BLaER1 (cell line): Measurements from ENCODE around the gene LDAF1.
A peak's percentile ranks its signal among the peaks of the same experiment; 100 is the strongest.
"Not testable (repeated sequence)": the region's sequence is repeated elsewhere in the genome, so short reads cannot be mapped to it uniquely, and the experiment has no call there.

Experiments used
- H3K27ac ChIP-seq: shearing (Covaris generic); formaldehyde crosslinking; 2 replicates; pipeline ENCODE4 v1.8.1; 2022
- H3K27me3 ChIP-seq: shearing (Covaris generic); formaldehyde crosslinking; 2 replicates; pipeline ENCODE4 v1.8.1; 2022
- H3K36me3 ChIP-seq: shearing (Covaris generic); formaldehyde crosslinking; 2 replicates; pipeline ENCODE4 v1.8.1; 2022
- H3K4me1 ChIP-seq: shearing (Covaris generic); formaldehyde crosslinking; 2 replicates; pipeline ENCODE4 v1.8.1; 2022
- H3K4me2 ChIP-seq: shearing (Covaris generic); formaldehyde crosslinking; 2 replicates; pipeline ENCODE4 v1.8.1; 2022
- H3K4me3 ChIP-seq: shearing (Covaris generic); formaldehyde crosslinking; 2 replicates; pipeline ENCODE4 v1.8.1; 2022
- H3K9ac ChIP-seq: shearing (Covaris generic); formaldehyde crosslinking; 2 replicates; pipeline ENCODE4 v1.8.1; 2022
- H3K9me3 ChIP-seq: shearing (Covaris generic); formaldehyde crosslinking; 2 replicates; pipeline ENCODE4 v1.8.1; 2022
- H4K20me1 ChIP-seq: shearing (Covaris generic); formaldehyde crosslinking; 2 replicates; pipeline ENCODE4 v1.8.1; 2022
- Cebpa-rat ChIP-seq: shearing (Covaris generic); IDR thresholded peaks from 2 replicates; pipeline ENCODE4 v1.8.1; 2022

LDAF1 gene

DNA sequence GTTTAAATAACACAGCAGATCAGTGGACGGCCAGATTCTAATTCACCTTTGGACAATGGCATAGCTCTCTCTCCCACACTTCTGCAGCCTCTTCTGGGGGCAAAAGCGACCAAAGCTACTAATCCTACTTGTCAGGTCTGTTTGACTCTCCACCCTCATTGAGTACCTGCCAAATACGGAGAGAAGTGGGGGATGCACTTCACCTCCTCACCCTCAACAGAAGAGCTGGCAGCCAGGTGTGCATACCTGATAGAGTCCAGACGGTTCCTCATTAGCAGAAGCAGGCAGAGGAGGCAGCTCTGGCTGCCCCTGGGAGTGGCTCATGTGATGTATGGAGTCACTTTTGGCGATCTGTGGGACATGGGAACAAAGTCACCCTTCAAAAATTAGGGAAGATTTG lies 12.7 kb upstream of the LDAF1 start:
- H3K4me2 ChIP-seq = no peak overlapping the region
- 0 out of 2 replicates have a peak, but pooled peaks cover 12% of the 10 kb centered on the region for H3K9me3 ChIP-seq
- H3K27me3 ChIP-seq = no peaks in the 10 kb centered on the region
- no peak overlapping the region for H3K4me3 ChIP-seq
- no peak overlapping the region for H3K27ac ChIP-seq
- H4K20me1 ChIP-seq = no peaks in the 10 kb centered on the region
- no peak for TF ChIP-seq Cebpa-rat
- no peaks in the 10 kb centered on the region for H3K36me3 ChIP-seq
- H3K9ac ChIP-seq = no peak overlapping the region
- peaks cover 6% of the 10 kb centered on the region; the same call in 1 of the 2 replicates for H3K4me1 ChIP-seq

DNA sequence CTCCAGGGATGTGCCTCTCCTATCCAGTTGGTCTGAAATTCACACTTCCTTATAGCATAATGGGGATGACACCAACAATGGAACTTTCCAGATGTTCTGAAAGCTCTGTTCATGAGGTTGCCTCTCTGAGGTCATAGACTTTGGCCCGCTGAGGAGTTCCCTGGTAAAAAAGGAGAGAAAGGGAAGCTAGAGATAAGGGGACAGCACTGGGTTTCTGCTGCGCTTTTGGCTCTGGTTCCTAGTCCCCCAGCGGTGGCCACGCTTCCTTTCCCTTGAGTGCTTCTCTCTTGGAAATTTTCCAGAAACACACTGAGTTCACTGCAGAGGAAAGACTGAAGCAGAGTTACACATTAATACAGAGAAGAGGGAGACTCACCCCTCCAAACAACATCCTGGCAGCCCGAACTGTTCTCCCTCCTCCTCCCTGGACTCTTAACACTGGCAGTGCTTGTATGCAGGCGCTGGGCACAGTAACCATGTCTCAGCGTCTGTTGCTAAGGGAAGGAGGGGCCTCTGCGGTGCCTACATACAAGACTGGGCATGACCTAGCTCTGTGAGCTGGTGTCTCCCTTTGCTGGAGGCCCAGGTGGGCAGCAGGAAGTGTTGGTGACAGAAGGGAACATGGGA lies 8.0 kb upstream of the LDAF1 start, which contains the start of gene DNAH3:
Gene DNAH3 (minus strand): TSS at position 472 of the 627 bp plus-strand sequence. CDS start 527 bp downstream, outside the sequence.
- no peak within 1 kb of the TSS for H3K4me3 ChIP-seq
- H3K9me3 ChIP-seq = no peaks in the 10 kb centered on the region
- H4K20me1 ChIP-seq = no peaks in the 10 kb centered on the region
- TF ChIP-seq Cebpa-rat = no peak
- H3K27me3 ChIP-seq = no peaks in the 10 kb centered on the region
- no peak within 1 kb of the TSS; the same call in 1 of the 2 replicates for H3K4me2 ChIP-seq
- H3K27ac ChIP-seq = no peak within 1 kb of the TSS
- peaks cover 6% of the 10 kb centered on the region; the same call in 1 of the 2 replicates for H3K4me1 ChIP-seq
- no peak within 1 kb of the TSS for H3K9ac ChIP-seq
- no peaks in the 10 kb centered on the region for H3K36me3 ChIP-seq

DNA sequence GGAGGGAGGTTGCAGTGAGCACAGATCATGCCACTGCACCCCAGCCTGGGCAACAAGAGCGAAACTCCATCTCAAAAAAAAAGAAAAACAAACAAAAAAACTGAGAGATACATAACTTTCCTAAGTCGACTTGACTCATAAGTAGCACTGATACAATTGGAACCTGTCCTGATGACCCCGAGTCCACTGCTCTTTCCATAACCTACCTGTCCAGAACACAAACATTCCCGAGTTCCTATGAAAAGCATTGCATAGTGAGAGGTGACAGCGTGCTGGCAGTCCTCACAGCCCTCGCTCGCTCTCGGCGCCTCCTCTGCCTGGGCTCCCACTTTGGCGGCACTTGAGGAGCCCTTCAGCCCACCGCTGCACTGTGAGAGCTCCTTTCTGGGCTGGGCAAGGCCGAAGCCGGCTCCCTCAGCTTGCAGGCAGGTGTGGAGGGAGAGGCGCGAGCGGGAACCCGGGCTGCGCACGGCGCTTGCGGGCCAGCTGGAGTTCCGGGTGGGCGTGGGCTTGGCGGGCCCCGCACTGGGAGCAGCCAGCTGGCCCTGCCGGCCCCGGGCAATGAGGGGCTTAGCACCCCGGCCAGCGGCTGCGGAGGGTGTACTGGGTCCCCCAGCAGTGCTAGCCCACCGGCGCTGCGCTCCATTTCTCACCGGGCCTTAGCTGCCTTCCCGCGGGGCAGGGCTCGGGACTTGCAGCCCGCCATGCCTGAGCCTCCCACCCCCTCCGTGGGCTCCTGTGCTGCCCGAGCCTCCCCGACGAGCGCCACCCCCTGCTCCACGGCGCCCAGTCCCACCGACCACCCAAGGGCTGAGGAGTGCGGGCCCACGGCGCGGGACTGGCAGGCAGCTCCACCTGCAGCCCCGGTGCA lies 6.1 kb upstream of the LDAF1 start:
- not testable (repeated sequence) for H3K4me2 ChIP-seq, H3K9me3 ChIP-seq, H4K20me1 ChIP-seq, H3K36me3 ChIP-seq, H3K27me3 ChIP-seq, H3K4me3 ChIP-seq, H3K27ac ChIP-seq, H3K4me1 ChIP-seq, H3K9ac ChIP-seq

DNA sequence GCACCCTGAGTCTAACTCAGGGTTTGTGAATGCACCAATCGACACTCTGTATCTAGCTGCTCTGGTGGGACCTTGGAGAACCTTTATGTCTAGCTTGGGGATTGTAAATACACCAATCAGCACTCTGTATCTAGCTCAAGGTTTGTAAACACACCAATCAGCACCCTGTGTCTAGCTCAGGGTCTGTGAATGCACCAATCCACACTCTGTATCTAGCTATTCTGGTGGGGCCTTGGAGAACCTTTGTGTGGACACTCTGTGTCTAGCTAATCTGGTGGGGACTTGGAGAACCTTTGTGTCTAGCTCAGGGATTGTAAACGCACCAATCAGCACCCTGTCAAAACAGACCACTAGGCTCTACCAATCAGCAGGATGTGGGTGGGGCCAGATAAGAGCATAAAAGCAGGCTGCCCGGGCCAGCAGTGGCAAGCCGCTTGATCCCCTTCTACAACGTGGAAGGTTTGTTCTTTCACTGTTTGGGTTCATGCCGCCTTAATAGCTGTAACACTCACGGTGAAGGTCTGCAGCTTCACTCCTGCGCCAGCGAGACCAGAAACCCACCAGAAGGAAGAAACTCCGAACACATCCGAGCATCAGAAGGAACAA lies 5.2 kb upstream of the LDAF1 start:
- not testable (repeated sequence) for H3K27ac ChIP-seq, H3K9ac ChIP-seq, H3K9me3 ChIP-seq, H4K20me1 ChIP-seq, H3K27me3 ChIP-seq, H3K4me2 ChIP-seq, H3K4me3 ChIP-seq, H3K36me3 ChIP-seq
- peaks cover 14% of the 10 kb centered on the region for H3K4me1 ChIP-seq

DNA sequence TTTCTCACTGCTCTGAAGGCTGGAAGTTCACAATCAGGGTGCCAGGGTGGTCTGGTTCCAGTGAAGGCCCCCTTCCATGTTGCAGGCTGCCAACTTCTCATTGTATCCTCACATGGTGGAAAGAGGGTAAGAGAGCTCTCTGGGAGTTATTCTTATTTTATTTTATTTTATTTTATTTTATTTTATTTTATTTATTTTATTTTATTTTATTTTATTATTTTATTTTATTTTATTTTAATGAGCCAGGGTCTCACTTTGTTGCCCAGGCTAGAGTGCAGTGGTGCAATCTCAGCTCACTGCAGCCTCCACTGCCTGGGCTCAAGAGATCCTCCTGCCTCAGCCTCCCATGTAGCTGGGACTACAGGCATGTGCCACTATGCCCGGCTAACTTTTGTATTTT lies 2.5 kb upstream of the LDAF1 start:
- not testable (repeated sequence) for H3K27ac ChIP-seq, H3K9ac ChIP-seq, H3K36me3 ChIP-seq, H3K4me2 ChIP-seq, H3K4me3 ChIP-seq, H3K9me3 ChIP-seq, H4K20me1 ChIP-seq, H3K27me3 ChIP-seq
- H3K4me1 ChIP-seq = peaks cover 24% of the 10 kb centered on the region

DNA sequence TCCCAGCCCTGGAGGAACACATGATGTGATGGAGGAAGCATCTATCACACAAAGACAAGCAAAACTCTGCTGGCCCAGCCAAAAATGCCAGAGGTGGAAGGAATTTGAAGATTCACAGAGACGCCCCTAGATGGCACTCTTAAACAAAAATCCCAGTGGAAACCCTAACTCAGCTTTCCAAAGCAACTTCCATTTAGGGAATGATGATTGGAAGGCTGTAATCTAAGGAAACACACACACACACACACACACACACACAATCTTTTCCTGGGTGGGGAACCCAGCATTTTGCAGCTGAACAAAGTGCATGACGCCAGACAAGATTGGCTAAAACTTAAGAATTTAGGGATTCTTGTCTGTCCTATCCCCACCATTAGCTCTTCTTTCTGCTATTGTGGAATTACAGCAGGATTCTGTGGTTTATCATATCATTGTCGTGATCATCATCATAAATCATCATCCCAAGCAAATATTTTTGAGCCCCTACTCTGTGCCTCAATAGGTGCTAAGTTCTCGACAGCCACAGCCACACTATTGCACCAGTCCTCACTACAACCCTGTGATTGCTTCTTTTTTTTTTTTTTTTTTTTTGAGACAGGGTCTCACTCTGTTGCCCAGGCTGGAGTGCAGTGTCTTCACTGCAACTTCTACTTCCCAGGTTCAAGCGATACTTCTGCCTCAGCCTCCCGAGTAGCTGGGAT lies 1.6 kb upstream of the LDAF1 start:
- H3K27ac ChIP-seq = no peak overlapping the region
- peaks cover 24% of the 10 kb centered on the region for H3K4me1 ChIP-seq
- H3K9me3 ChIP-seq = no peaks in the 10 kb centered on the region
- H3K36me3 ChIP-seq = peaks cover 12% of the 10 kb centered on the region
- no peaks in the 10 kb centered on the region; the same call in 1 of the 2 replicates for H4K20me1 ChIP-seq
- H3K4me2 ChIP-seq = no peak overlapping the region
- H3K4me3 ChIP-seq = no peak overlapping the region
- no peak for TF ChIP-seq Cebpa-rat
- H3K9ac ChIP-seq = no peak overlapping the region
- H3K27me3 ChIP-seq = no peaks in the 10 kb centered on the region

DNA sequence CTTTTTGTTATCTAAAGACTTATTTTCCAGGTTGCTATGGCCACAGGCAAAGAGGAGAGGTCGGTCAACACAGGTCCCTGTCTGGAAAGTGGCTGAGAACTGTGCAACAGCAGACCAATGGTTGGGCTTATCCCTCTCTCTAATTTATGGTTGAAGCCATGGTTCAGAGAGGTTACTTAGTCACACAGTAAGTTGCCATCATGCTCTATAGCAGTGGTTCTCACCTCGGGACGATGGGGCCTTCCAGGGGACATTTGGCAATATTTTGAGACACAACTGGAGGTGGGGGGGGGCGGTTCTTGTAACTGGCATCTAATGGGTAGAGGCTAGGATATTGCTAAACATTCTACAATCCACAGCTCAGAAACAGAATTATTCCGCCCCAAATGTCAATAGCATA lies 842 bp upstream of the LDAF1 start:
- Histone ChIP-seq H3K36me3 (peaks cover 15% of the 10 kb centered on the region), H3K9me3 (no peaks in the 10 kb centered on the region), H3K9ac (no peak overlapping the region), H3K27ac (no peak overlapping the region), H3K4me3 (no peak overlapping the region), H3K4me2 (peak overlapping the region; percentile 97), H3K27me3 (no peaks in the 10 kb centered on the region), H4K20me1 (no peaks in the 10 kb centered on the region; the same call in 1 of the 2 replicates), H3K4me1 (peaks cover 27% of the 10 kb centered on the region)
- no peak for TF ChIP-seq Cebpa-rat

DNA sequence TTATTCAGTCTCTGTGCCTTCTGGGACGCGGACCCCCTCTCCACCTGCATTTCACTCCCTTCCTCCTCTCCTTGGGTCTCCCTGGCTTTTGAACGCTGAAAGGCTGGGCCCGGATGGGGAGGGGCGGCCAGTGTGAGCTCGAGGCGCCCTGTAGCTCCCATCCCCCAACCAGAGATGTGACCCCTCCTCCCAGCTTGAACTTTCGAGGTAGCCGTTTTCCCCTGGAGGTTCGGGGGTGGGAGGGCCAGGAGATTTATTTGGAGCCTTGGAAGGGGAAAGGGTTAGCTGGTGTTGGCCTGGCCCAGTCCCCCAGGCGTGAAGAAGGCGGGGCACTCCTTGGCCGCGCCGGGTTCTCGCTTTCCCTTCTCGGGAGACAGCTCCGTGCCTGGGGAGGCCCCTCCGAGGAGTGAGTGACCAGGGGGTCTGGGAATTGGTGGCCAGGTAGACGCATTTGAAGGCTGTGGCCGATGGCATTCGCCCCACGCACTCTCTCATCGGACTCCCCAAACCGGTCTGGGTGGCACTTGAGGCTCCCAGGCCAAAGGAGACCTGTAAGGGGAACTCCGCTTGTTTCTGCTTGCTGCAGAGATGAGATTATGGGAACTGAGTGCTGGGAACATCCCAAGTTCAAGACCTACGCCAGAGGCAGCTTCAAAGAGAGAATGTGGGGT lies 942 bp downstream of the LDAF1 start:
- Histone ChIP-seq H3K27ac (peak overlapping the region; percentile 56; the same call in 1 of the 2 replicates), H3K27me3 (no peaks in the 10 kb centered on the region; the same call in 1 of the 2 replicates), H3K4me3 (peak overlapping the region; percentile 80), H3K9ac (peak overlapping the region; percentile 78), H4K20me1 (no peaks in the 10 kb centered on the region; the same call in 1 of the 2 replicates), H3K9me3 (no peaks in the 10 kb centered on the region), H3K4me1 (peaks cover 28% of the 10 kb centered on the region), H3K36me3 (peaks cover 33% of the 10 kb centered on the region), H3K4me2 (peak overlapping the region; percentile 97)
- no peak for TF ChIP-seq Cebpa-rat

DNA sequence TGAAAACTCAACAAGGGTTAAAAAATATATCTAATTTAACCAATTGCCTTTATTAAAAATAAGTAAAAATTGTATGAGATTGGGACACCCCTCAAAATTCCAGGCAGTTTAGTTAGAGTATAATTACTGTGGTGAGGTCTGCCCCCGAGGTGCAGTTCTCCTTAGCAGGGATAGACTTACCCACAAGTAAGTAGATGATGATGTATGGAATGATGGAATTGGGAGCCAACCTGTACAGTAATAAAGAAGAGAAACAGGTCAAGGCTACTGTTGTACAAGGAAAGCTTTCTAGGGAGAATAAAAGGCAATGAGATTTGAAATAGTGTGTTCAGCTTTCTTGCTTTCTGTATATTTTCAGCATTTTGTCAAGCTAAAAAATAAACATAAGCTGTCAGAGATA lies 1.8 kb downstream of the LDAF1 start:
- Histone ChIP-seq H4K20me1 (no peaks in the 10 kb centered on the region; the same call in 1 of the 2 replicates), H3K9ac (no peak overlapping the region), H3K4me2 (peak overlapping the region; percentile 97), H3K27ac (no peak overlapping the region), H3K9me3 (no peaks in the 10 kb centered on the region), H3K27me3 (no peaks in the 10 kb centered on the region; the same call in 1 of the 2 replicates), H3K4me1 (peaks cover 28% of the 10 kb centered on the region), H3K4me3 (no peak overlapping the region), H3K36me3 (peaks cover 42% of the 10 kb centered on the region)
- no peak for TF ChIP-seq Cebpa-rat
